GM12873 (cell line): ENCODE measurements around the gene SNAP47.

Source experiments
- CTCF ChIP-seq: IDR thresholded peaks from 2 replicates; pipeline ENCODE4 v1.5.1; 2012; ENCODE audit warnings: low read depth, mild to moderate bottlenecking, moderate library complexity, low read length, control low read depth; ENCODE audit not compliant: insufficient read depth; ENCODE audit errors: missing control alignments

Gene SNAP47

GRCh38 chr1:227790868-227791267 lies 55.6 kb downstream of the SNAP47 start:
- no peak for TF ChIP-seq CTCF

- TF ChIP-seq CTCF: no peak
These were observed 56.3 kb downstream of the SNAP47 start for GRCh38 chr1:227791425-227792143.

- TF ChIP-seq CTCF: peak; percentile 27
These were observed 57.2 kb downstream of the SNAP47 start for GRCh38 chr1:227792216-227793078.

GRCh38 chr1:227793079-227793947 lies 58.1 kb downstream of the SNAP47 start:
- TF ChIP-seq CTCF: no peak

- no peak for TF ChIP-seq CTCF
These were observed 58.9 kb downstream of the SNAP47 start for GRCh38 chr1:227793948-227794816.

- TF ChIP-seq CTCF: no peak
These were observed 59.6 kb downstream of the SNAP47 start for GRCh38 chr1:227794817-227795192.
